Activated naive CD4-positive, alpha-beta T cell (primary cell): ENCODE measurements around the gene RNF144A.

ENCODE experiments used
- DNase-seq, 4 experiments: peaks; one replicate each; lab custom pipeline; 2025; lab: John Stamatoyannopoulos, UW

Gene RNF144A

GRCh38 chr2:7007846-7008741 is 90.9 kb downstream of the RNF144A start:
- DNase-seq, result no peak

DNA sequence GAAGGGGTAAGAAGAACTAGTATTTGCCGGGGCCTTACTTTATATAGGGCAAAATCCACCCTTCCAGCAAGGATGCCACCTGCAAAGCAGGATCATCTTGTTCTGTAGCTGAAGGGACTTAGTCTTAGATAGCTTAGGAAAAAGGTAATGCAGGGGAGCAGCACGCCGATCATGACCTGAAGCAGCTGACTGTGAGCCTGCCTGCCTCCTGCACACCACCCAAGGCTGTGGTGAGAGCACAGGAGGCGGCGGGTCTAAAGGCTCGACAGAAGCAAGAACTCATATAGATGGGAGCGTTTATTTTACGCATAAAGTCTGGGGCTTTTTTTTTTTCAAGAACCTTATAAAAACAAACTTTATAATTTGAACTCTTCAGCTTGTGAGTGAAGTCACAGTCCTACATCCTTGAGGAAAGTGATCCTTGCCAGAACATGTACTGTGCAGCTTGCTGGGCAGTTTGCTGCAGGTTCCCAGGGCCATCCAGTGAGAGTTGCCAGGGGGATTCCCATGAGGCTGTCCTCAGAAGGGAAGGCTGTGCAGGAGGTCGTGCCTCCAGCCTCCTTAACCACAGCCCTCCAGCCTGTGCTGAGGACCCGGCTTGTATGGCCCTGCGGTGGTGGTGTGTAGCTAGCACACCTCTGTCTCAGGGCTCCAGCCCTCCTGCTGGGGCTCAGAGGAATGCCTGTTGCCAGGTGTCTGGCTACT is 92.1 kb downstream of the RNF144A start:
- DNase-seq, result no peak

GRCh38 chr2:7010391-7011054 is 93.3 kb downstream of the RNF144A start:
- no peak for DNase-seq

GRCh38 chr2:7011356-7012083 is 94.3 kb downstream of the RNF144A start:
- no peak for DNase-seq

- DNase-seq, result no peak
Observed at GRCh38 chr2:7012141-7012764, 95.0 kb downstream of the RNF144A start.

GRCh38 chr2:7013471-7014160 is 96.4 kb downstream of the RNF144A start:
- DNase-seq, result no peak

DNA sequence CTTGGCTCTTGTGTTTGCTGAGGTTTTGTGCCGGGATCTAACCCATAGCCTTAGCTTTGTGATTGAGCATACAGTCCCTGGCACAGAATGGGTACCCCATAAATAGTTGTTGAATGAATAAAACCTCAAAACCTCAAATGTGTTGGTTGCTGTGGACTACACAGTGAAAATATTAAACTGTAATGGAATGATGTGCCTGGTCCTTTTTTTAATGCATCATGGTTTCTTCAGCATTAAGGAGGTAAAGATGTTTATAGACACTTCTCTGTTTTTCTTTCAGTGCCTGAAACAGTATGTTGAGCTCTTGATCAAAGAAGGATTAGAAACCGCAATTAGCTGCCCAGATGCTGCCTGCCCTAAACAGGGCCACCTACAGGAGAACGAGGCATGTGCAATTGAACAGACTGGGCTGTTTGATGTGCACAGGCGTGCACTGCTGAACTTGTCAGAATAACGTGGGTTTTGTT is 97.0 kb downstream of the RNF144A start:
- no peak for DNase-seq

- DNase-seq, result no peak
Observed at GRCh38 chr2:7015007-7015950, 98.1 kb downstream of the RNF144A start.

DNA sequence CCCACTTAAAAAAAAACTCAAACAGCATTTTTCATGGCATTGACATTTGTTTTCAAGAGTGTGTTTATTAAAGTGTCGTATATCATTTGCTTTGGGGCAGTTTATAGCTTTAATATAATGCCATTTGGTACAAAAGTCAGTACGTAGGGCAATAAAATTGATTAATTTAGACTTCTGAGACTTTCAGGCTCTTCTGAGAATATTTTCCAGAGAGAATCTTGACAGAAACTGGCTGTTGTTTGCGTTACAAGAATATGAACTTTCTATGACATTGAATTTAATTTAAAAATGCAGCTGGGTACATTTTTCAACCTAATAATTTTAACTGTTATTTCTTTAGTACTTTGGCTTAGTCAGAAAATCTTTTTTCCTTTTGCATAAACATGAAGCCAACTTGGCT is 98.9 kb downstream of the RNF144A start:
- DNase-seq, result no peak

DNA sequence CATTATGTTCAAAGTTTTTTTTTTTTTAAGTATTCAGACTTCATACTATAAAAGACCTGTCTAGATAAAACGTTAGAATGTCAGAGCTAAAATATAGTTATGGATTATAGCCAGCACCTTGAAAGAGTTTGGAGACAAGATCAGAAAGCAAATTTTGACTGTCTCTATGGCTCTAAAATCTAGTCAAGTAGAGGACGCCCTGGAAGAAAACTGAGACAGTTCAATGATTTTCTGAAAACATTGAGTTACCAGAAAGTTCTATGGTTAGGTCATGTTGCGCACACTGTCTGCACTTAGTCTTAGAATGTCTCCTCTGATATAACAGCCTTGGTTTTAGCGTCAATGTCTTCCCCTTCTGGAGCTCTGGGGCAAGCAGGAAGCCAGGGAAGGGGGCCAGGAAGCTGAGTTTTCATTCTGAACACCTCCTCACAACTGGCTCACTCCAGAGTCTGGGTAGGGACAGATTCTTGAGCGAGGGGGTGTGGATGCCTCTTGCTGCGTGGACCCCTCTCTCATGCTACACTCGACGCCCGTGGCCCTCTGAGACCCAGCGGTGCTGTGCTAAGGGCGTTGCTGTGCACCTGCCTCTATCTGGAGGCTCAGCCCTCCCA is 99.5 kb downstream of the RNF144A start:
- no peak for DNase-seq

DNA sequence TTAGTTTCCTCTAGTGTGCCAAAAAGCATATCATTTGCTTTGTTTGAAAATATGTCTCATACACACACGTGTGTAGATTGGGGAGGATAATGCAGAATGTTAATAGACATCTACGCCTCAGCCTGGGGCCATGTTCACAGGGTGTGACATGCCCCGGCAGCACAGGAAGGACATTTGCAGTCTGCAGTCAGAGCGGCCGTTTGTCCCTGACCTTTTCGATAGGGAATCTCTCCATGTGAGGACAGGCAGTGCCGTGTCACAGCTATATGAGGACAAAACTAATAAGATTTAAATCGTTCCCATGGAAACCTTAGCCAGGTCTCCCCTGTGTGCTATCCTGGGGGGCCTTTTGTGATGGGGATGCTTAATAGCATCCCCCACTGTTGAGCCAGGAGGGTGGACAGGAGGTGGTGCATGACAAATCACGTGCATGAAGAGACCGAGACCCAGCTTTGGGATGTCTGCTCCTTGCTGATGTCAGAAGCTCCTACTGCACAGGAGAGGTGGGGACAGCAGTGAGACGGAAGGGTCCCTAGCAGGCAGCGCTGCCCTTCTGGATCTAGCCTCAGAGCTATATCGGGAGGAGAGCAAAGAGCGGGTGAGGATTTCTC is 100.6 kb downstream of the RNF144A start:
- DNase-seq, result no peak

GRCh38 chr2:7018282-7018701 is 101.1 kb downstream of the RNF144A start:
- DNase-seq, result no peak

DNA sequence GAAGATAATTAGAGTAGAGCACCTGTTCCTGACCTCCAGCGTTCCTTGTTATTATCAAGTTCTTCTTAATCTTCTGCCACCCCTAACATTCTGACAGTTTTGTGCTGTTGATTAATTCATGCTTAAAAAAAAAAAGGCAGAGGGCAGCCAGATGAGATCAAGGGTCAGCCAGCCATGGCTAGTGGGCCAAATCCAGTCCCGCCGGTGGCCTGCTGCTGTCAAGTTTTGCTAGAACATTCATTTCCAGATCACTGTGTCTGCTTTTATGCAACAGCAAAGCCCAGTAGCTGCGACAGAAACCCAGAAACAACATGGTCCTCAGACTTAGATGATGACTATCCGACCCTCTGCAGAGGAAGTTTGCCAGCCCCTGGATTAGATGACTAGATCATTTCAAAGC is 101.6 kb downstream of the RNF144A start:
- DNase-seq, result no peak

- DNase-seq, result no peak
Observed at GRCh38 chr2:7019191-7019590, 102.0 kb downstream of the RNF144A start.

DNA sequence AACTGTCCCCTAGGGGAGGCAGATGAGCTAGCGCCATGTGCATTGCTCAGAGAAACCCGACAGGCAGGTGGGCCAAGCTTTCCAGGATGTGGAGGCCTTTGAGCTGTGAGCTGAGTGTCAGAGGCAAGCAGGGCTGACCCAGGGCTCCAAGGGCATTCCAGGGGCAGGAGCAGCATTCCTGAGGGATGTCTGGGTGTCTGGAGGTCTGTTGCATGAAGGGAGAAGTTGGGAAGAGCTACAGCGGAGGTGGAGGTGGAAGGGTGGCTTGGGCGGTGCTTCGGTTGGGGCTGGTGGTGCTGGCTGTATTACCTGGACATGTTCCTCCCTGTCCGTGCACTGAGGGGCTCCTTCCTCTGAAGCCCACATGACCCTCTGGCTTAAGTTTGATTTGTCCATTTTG is 102.8 kb downstream of the RNF144A start:
- no peak for DNase-seq

- no peak for DNase-seq
Observed at GRCh38 chr2:7020468-7020867, 103.3 kb downstream of the RNF144A start.

DNA sequence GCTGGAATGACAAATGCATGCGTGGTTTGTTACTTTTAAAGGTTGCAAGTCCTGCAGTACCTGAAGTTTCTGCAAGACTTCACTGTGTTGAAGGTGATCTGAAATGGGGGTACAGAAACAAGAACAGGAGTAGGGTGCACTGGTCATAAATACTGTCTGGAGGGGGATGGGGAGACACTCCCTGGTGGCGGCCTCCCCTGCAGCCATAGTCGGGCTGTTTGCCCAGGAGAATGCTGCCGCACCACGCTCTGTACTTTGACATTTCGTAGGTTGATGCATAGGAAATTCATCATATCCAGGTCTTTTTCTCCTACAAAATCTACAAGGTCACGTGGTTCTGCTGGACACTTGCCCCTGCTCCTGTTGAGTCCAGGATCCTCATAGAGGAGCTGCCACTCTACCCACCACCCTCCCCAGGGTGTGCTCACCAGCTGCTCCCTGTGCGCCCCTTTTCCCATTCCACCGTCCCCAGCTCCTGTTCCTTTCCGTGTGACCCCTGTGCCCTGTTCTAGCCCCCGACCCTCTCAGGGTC is 103.8 kb downstream of the RNF144A start:
- no peak for DNase-seq
